K562 (cell line): ENCODE data around the gene CAST. TPM values are rescaled to one million over a fixed set of nuclear protein-coding genes. Genes with fewer than 3 reads are reported as not detected.

Experiments
- ATAC-seq: fragments of 200-7000 bp; cut with Tn5 transposase; 3 replicates; pipeline ENCODE4 v1.9.1; 2020; ENCODE audit warnings: moderate library complexity
- BruUV-seq: library from RNA; stranded (reverse); fragments of 400-500 nt; replicated peaks from 2 replicates; lab custom pipeline; 2021; lab: Mats Ljungman, UMichigan
- CTCF ChIA-PET: fragments of 300-600 bp; formaldehyde crosslinking; extraction: SDS; loops from one replicate; lab custom pipeline; 2021; ENCODE audit warnings: low intra/inter-chr PET ratio; lab: Yijun Ruan, JAX
- POLR2A ChIA-PET: fragments of 300-600, 350-650 bp; sonication (Branson Sonifier 250); formaldehyde crosslinking; extraction: SDS; loops from one replicate; lab custom pipeline; 2021; ENCODE audit warnings: antibody characterized with exemption, inconsistent platforms; lab: Yijun Ruan, JAX
- DNase-seq, 4 experiments: peaks; one replicate each; pipeline versions ENCODE4 v3.0.0 to v3.0.0-alpha.2; 2011 to 2018; ENCODE audit warnings: low spot score in 3 of 4, mixed read lengths in 3 of 4; ENCODE audit errors: extremely low read depth in 1 of 4
- FAIRE-seq: peaks from 2 replicates; lab custom pipeline; 2011; peaks lifted over from hg19 to GRCh38; lab: Jason Lieb, UNC
- H2AFZ ChIP-seq: 2 replicates; pipeline ENCODE4 v1.6.0; 2011; ENCODE audit warnings: low read depth, low read length, control low read depth, inconsistent platforms
- H3K27ac ChIP-seq: fragments of 200-600 bp; 3 replicates; pipeline ENCODE4 v1.8.0; 2011; ENCODE audit warnings: low read depth, mild to moderate bottlenecking, control low read depth, inconsistent platforms, low read length, moderate library complexity, mixed read lengths; ENCODE audit errors: extremely low read depth
- H3K27me3 ChIP-seq, 2 experiments: fragments of 300-600 bp in 1 of 2; 2 replicates in 1 of 2; 3 replicates in 1 of 2; pipeline versions ENCODE4 v1.6.0 to v1.8.0; 2011; ENCODE audit warnings: inconsistent platforms in 2 of 2, low read length in 2 of 2, mild to moderate bottlenecking in 1 of 2, mixed read lengths in 1 of 2, moderate library complexity in 1 of 2; ENCODE audit not compliant: control insufficient read depth in 2 of 2, insufficient read depth in 2 of 2
- H3K36me3 ChIP-seq: fragments of 300-600 bp; 3 replicates; pipeline ENCODE4 v1.8.0; 2011; ENCODE audit warnings: mild to moderate bottlenecking, low read length, inconsistent platforms; ENCODE audit not compliant: control insufficient read depth, insufficient read depth
- H3K4me1 ChIP-seq, 2 experiments: fragments of 200-600 bp in 1 of 2; replicated peaks in 1 of 2; 2 replicates in 1 of 2; 3 replicates in 1 of 2; pipeline versions ENCODE4 v1.5.1 to v1.8.0; 2011; ENCODE audit warnings: inconsistent platforms in 2 of 2, low read length in 2 of 2, mild to moderate bottlenecking in 1 of 2, mixed read lengths in 1 of 2, moderate library complexity in 1 of 2; ENCODE audit not compliant: control insufficient read depth in 2 of 2, insufficient read depth in 2 of 2
- H3K4me2 ChIP-seq: 2 replicates; pipeline ENCODE4 v1.6.1; 2011; ENCODE audit warnings: low read length, control low read depth, inconsistent platforms, mixed read lengths; ENCODE audit not compliant: insufficient read depth
- H3K4me3 ChIP-seq: fragments of 200-600 bp; sonication (generic), shearing (Covaris generic); 2 replicates; pipeline ENCODE4 v1.5.1; 2016; ENCODE audit warnings: control low read depth, inconsistent platforms
- H3K79me2 ChIP-seq: fragments of 200-600 bp; 3 replicates; pipeline ENCODE4 v1.8.0; 2011; ENCODE audit warnings: low read length, inconsistent platforms; ENCODE audit not compliant: control insufficient read depth, insufficient read depth
- H3K9ac ChIP-seq, 2 experiments: 2 replicates each; pipeline versions ENCODE4 v1.6.0 to v1.6.1; 2011; ENCODE audit warnings: low read depth in 2 of 2, low read length in 2 of 2, control low read depth in 1 of 2, inconsistent platforms in 1 of 2, mild to moderate bottlenecking in 1 of 2, mixed read lengths in 1 of 2; ENCODE audit not compliant: insufficient read depth in 1 of 2
- H3K9me1 ChIP-seq: one replicate; pipeline ENCODE4 v1.6.0; 2011; ENCODE audit warnings: inconsistent platforms, mild to moderate bottlenecking, low read length, moderate library complexity; ENCODE audit not compliant: control insufficient read depth, insufficient read depth
- H3K9me3 ChIP-seq: replicated peaks from 2 replicates; pipeline ENCODE4 v1.5.1; 2011; ENCODE audit warnings: low read depth, low read length, inconsistent platforms; ENCODE audit not compliant: control insufficient read depth, insufficient read depth
- H4K20me1 ChIP-seq: replicated peaks from 2 replicates; pipeline ENCODE4 v1.6.1; 2011; ENCODE audit warnings: low read length, inconsistent platforms, mixed read lengths; ENCODE audit not compliant: control insufficient read depth, insufficient read depth
- CTCF ChIP-seq, 3 experiments: IDR thresholded peaks in 2 of 3; conservative IDR thresholded peaks in 1 of 3; 2 replicates each; pipeline ENCODE4 v1.5.1; 2011 to 2012; ENCODE audit warnings: low read length in 3 of 3, mild to moderate bottlenecking in 3 of 3, control low read depth in 2 of 3, improper control_type of control experiment in 1 of 3, inconsistent platforms in 1 of 3, low read depth in 1 of 3, mixed read lengths in 1 of 3, moderate library complexity in 1 of 3; ENCODE audit not compliant: insufficient read depth in 2 of 3
- EP300 ChIP-seq: IDR thresholded peaks from 2 replicates; pipeline ENCODE4 v1.6.1; 2012; ENCODE audit warnings: low read length, improper control_type of control experiment
- ETS2 ChIP-seq: IDR thresholded peaks from 2 replicates; pipeline ENCODE4 v1.6.1; 2016; ENCODE audit warnings: borderline replicate concordance, missing genetic modification characterization, mild to moderate bottlenecking, moderate library complexity, missing compliant biosample characterization; ENCODE audit not compliant: poor library complexity, severe bottlenecking
- IRF1 ChIP-seq: sonication (generic); formaldehyde crosslinking; IDR thresholded peaks from 2 replicates; pipeline ENCODE4 v1.8.0; 2022; ENCODE audit warnings: missing genetic modification reagents, mild to moderate bottlenecking, borderline replicate concordance
- MAX ChIP-seq: sonication (generic); formaldehyde crosslinking; IDR thresholded peaks from 2 replicates; pipeline ENCODE4 v1.9.0; 2022; ENCODE audit warnings: mild to moderate bottlenecking, missing genetic modification reagents
- MTA1 ChIP-seq: fragments of 450-650 bp; IDR thresholded peaks from 2 replicates; pipeline ENCODE4 v1.6.1; 2017; ENCODE audit warnings: borderline replicate concordance
- RAD21 ChIP-seq, 2 experiments: fragments of 250-450 bp in 1 of 2; fragments of 450-650 bp in 1 of 2; sonication (Bioruptor Pico) in 1 of 2; formaldehyde crosslinking in 1 of 2; IDR thresholded peaks in 1 of 2; conservative IDR thresholded peaks in 1 of 2; 2 replicates each; pipeline versions ENCODE4 v1.4.0 to v1.8.0; 2020 to 2022; ENCODE audit warnings: mild to moderate bottlenecking in 2 of 2, moderate library complexity in 1 of 2
- in situ Hi-C: fragments of 300-500 bp; cut with MboI; formaldehyde crosslinking; loops from 4 replicates; pipeline ENCODE4 v1.15.0; 2018; ENCODE audit warnings: inconsistent platforms, mixed read lengths
- intact Hi-C: fragments of 100-400 bp; cut with micrococcal nuclease; formaldehyde crosslinking; loops from 2 replicates; pipeline ENCODE4 v1.14.2; 2022
- polyA plus RNA-seq, 8 experiments: library from polyadenylated mRNA; depleted of rRNA in 4 of 8; stranded (reverse) in 5 of 8; unstranded in 3 of 8; fragments of >200 nt; fragmentation: Nextera tagmentation in 2 of 8; fragmentation: Illumina TruSeq in 1 of 8; extraction: Ambion mirVana in 2 of 8; extraction: Trizol in 1 of 8; gene quantifications; 2 replicates each; pipeline versions ENCODE4 v1.2.1 to v1.2.3, GENCODE V29; 2011 to 2014; ENCODE audit warnings: inconsistent platforms in 1 of 8, missing spikeins in 1 of 8
- total RNA-seq, 7 experiments: library from RNA; depleted of rRNA in 6 of 7; stranded (reverse); fragments of >200 nt in 6 of 7; fragmentation: Illumina TruSeq in 2 of 7; extraction: Trizol in 2 of 7; gene quantifications; 2 replicates each; pipeline versions ENCODE4 v1.2.1 to v1.2.3, GENCODE V29; 2011 to 2021; ENCODE audit warnings: low replicate concordance in 1 of 7

The CAST gene
- total and polyA plus RNA-seq, 9 of the 15 experiments (the other 6 are each of a cell fraction or from before 2014, with no cell fraction given) = 55.5 to 136 (median 86.1) TPM

- POLR2A ChIA-PET = interaction anchor here (0.6 to 2.3 kb wide), 3 partner anchors 13 to 262 kb away, joined by 3 to 8 read pairs (median 4); no protein-coding TSS in a partner anchor
- TF ChIP-seq CTCF (IDR thresholded peaks at IDR 0.05 in 2 of 3, conservative IDR thresholded peaks at IDR 0.05 in 1 of 3; ENCODE audit: insufficient read depth in 2 of 3, low read depth in 1 of 3, low read length in 3 of 3) (peak in 1 of 3 experiments; percentile 47; a peak in 2 of 6 replicates), IRF1 (CRISPR knock-in tag) (no peak), EP300 (no peak), MAX (CRISPR knock-in tag) (no peak), RAD21 (CRISPR knock-in tag; conservative IDR thresholded peaks at IDR 0.05 in 1 of 2, IDR thresholded peaks at IDR 0.05 in 1 of 2) (peak; percentile 8 to 52; a peak in 2 of 4 replicates), ETS2 (tag) (no peak), MTA1 (no peak)
- FAIRE-seq = no peak
These were observed 67.0 kb downstream of the CAST start for GRCh38 chr5:96729156-96729555.

More at GRCh38 chr5:96729156-96729555, 67.0 kb downstream of the CAST start:
- Histone ChIP-seq H3K9ac (no peak overlapping the region), H3K79me2 (no peaks in the 10 kb centered on the region), H3K4me1 (peaks cover 0 to 5% of the 10 kb centered on the region in 2 experiments; a peak in 2 of 5 replicates), H3K27me3 (no peaks in the 10 kb centered on the region), H3K36me3 (peaks cover 4% of the 10 kb centered on the region; the same call in 1 of the 3 replicates), H3K9me1 (no peaks in the 10 kb centered on the region), H3K4me2 (no peak overlapping the region), H3K9me3 (no peaks in the 10 kb centered on the region), H4K20me1 (no peaks in the 10 kb centered on the region), H2AFZ (no peak overlapping the region), H3K27ac (no peak overlapping the region), H3K4me3 (no peak overlapping the region)
- no peak for DNase-seq
- intact Hi-C loops = loop anchor here (1.0 kb wide), 1 partner anchor 115 kb away; no protein-coding TSS in a partner anchor
- no peak for ATAC-seq
- BruUV-seq = no TSS peak
- CTCF ChIA-PET = interaction anchor here (0.7 to 1.0 kb wide), 2 partner anchors 25 to 432 kb away, joined by 3 read pairs; no protein-coding TSS in a partner anchor
- in situ Hi-C loops = no loop called here
